SK-N-MC (cell line): ENCODE data around the gene ZNF774.

ENCODE experiments used
- DNase-seq: peaks from one replicate; pipeline ENCODE4 v3.0.0-alpha.2; 2011; ENCODE audit warnings: low read depth, low spot score
- H3K27ac ChIP-seq: fragments of 200-600 bp; sonication (generic); 2 replicates; pipeline ENCODE4 v1.5.1; 2016; ENCODE audit warnings: mixed run types
- H3K36me3 ChIP-seq: fragments of 200-600 bp; sonication (generic); 2 replicates; pipeline ENCODE4 v1.6.1; 2017; ENCODE audit warnings: antibody characterized with exemption, low read length, mixed read lengths; ENCODE audit not compliant: insufficient read depth
- H3K4me3 ChIP-seq: fragments of 200-600 bp; sonication (generic); 2 replicates; pipeline ENCODE4 v1.5.1; 2016
- H3K9ac ChIP-seq: fragments of 200-600 bp; sonication (generic); 2 replicates; pipeline ENCODE4 v1.8.0; 2017; ENCODE audit warnings: mixed run types, mixed read lengths; ENCODE audit not compliant: insufficient read length
- H3K9me3 ChIP-seq: fragments of 200-600 bp; sonication (generic); 2 replicates; pipeline ENCODE4 v1.6.1; 2017; ENCODE audit warnings: low read depth, mild to moderate bottlenecking, antibody characterized with exemption, low read length, moderate library complexity, mixed read lengths
- EZH2 ChIP-seq: fragments of 200-600 bp; sonication (generic); IDR thresholded peaks from one replicate; pipeline ENCODE4 v1.6.1; 2017; ENCODE audit warnings: antibody characterized with exemption
- FOXP2 ChIP-seq: optimal IDR thresholded peaks from 2 replicates; pipeline ENCODE3; 2011; ENCODE audit warnings: mild to moderate bottlenecking, moderate library complexity; ENCODE audit not compliant: insufficient read depth; ENCODE audit errors: extremely low read length, control extremely low read depth
- POLR2AphosphoS5 ChIP-seq: IDR thresholded peaks from 2 replicates; pipeline ENCODE4 v1.6.1; 2012; ENCODE audit warnings: mild to moderate bottlenecking, low read depth, low read length, borderline replicate concordance

Gene ZNF774

GRCh38 chr15:90349821-90350220 is 2.3 kb upstream of the ZNF774 start:
- H3K27ac ChIP-seq: no peak overlapping the region
- H3K9ac ChIP-seq: no peak overlapping the region
- DNase-seq: no peak
- no peak for TF ChIP-seq POLR2AphosphoS5
- TF ChIP-seq EZH2: no peak
- TF ChIP-seq FOXP2: no peak
- no peak overlapping the region for H3K4me3 ChIP-seq
- H3K9me3 ChIP-seq: no peaks in the 10 kb centered on the region
- no peaks in the 10 kb centered on the region for H3K36me3 ChIP-seq

GRCh38 chr15:90351479-90352106 is 491 bp upstream of the ZNF774 start:
- TF ChIP-seq POLR2AphosphoS5 (no peak), EZH2 (no peak)
- no peak overlapping the region for H3K27ac ChIP-seq
- H3K4me3 ChIP-seq: peak overlapping the region; percentile 83
- no peaks in the 10 kb centered on the region for H3K36me3 ChIP-seq
- DNase-seq: no peak
- no peaks in the 10 kb centered on the region for H3K9me3 ChIP-seq
- no peak overlapping the region for H3K9ac ChIP-seq

GRCh38 chr15:90354986-90355385 is 2.9 kb downstream of the ZNF774 start:
- Histone ChIP-seq H3K27ac (no peak overlapping the region), H3K9ac (no peak overlapping the region), H3K36me3 (no peaks in the 10 kb centered on the region), H3K9me3 (no peaks in the 10 kb centered on the region), H3K4me3 (no peak overlapping the region)
- TF ChIP-seq FOXP2 (no peak), POLR2AphosphoS5 (no peak), EZH2 (no peak)
- no peak for DNase-seq

- Histone ChIP-seq H3K9ac (no peak overlapping the region), H3K9me3 (no peaks in the 10 kb centered on the region), H3K4me3 (no peak overlapping the region), H3K27ac (no peak overlapping the region), H3K36me3 (no peaks in the 10 kb centered on the region)
- DNase-seq: no peak
- TF ChIP-seq EZH2: no peak
- no peak for TF ChIP-seq POLR2AphosphoS5
- no peak for TF ChIP-seq FOXP2
Measured at GRCh38 chr15:90358124-90359033, 6.3 kb downstream of the ZNF774 start.

- DNase-seq: no peak
- Histone ChIP-seq H3K27ac (no peak overlapping the region), H3K4me3 (no peak overlapping the region), H3K9ac (no peak overlapping the region), H3K36me3 (no peaks in the 10 kb centered on the region), H3K9me3 (no peaks in the 10 kb centered on the region)
- TF ChIP-seq POLR2AphosphoS5 (no peak), EZH2 (no peak), FOXP2 (no peak)
Measured at GRCh38 chr15:90360746-90361145, 8.7 kb downstream of the ZNF774 start.

- no peak for DNase-seq
- no peak for TF ChIP-seq POLR2AphosphoS5
- TF ChIP-seq FOXP2: no peak
- TF ChIP-seq EZH2: no peak
- H3K36me3 ChIP-seq: no peaks in the 10 kb centered on the region
- no peak overlapping the region for H3K9ac ChIP-seq
- no peak overlapping the region for H3K27ac ChIP-seq
- H3K4me3 ChIP-seq: no peak overlapping the region
- H3K9me3 ChIP-seq: no peaks in the 10 kb centered on the region
Measured at GRCh38 chr15:90362936-90363212, 10.8 kb downstream of the ZNF774 start.

GRCh38 chr15:90364251-90364650 is 12.2 kb downstream of the ZNF774 start:
- Histone ChIP-seq H3K9me3 (no peaks in the 10 kb centered on the region), H3K36me3 (no peaks in the 10 kb centered on the region), H3K9ac (no peak overlapping the region), H3K4me3 (no peak overlapping the region), H3K27ac (no peak overlapping the region)
- no peak for TF ChIP-seq POLR2AphosphoS5
- DNase-seq: no peak

GRCh38 chr15:90365414-90366055 is 13.5 kb downstream of the ZNF774 start:
- Histone ChIP-seq H3K4me3 (no peak overlapping the region), H3K9ac (no peak overlapping the region), H3K27ac (no peak overlapping the region), H3K9me3 (no peaks in the 10 kb centered on the region), H3K36me3 (no peaks in the 10 kb centered on the region)
- TF ChIP-seq FOXP2: no peak
- TF ChIP-seq EZH2: no peak
- no peak for TF ChIP-seq POLR2AphosphoS5
- no peak for DNase-seq
